SK-N-SH (cell line): Measurements from ENCODE around the gene TSTD1.
"Not testable (repeated sequence)": the region's sequence is repeated elsewhere in the genome, so short reads cannot be mapped to it uniquely, and the experiment has no call there.

Experiments used
- GABPA ChIP-seq: IDR thresholded peaks from 2 replicates; pipeline ENCODE4 v1.4.0; 2012; ENCODE audit warnings: low read depth, mild to moderate bottlenecking
- JUND ChIP-seq: IDR thresholded peaks from 2 replicates; pipeline ENCODE4 v1.4.0; 2012
- NRF1 ChIP-seq: IDR thresholded peaks from 2 replicates; pipeline ENCODE4 v1.6.1; 2012; ENCODE audit warnings: low read depth, mild to moderate bottlenecking, low read length
- RAD21 ChIP-seq: IDR thresholded peaks from 2 replicates; pipeline ENCODE4 v1.6.1; 2012; ENCODE audit warnings: mild to moderate bottlenecking, low read length
- RXRA ChIP-seq: IDR thresholded peaks from 2 replicates; pipeline ENCODE4 v1.4.0; 2012; ENCODE audit warnings: low read depth, mild to moderate bottlenecking, borderline replicate concordance
- SIN3A ChIP-seq: IDR thresholded peaks from 2 replicates; pipeline ENCODE4 v1.6.1; 2012; ENCODE audit warnings: low read depth, mild to moderate bottlenecking, low read length, moderate library complexity, borderline replicate concordance
- YY1 ChIP-seq: IDR thresholded peaks from 2 replicates; pipeline ENCODE4 v1.4.0; 2012; ENCODE audit warnings: low read depth, mild to moderate bottlenecking
- TF ChIP-seq, protein P1 (sequence below): fragments of 200-600 bp; sonication (generic); IDR thresholded peaks from 2 replicates; pipeline ENCODE4 v1.6.1; 2017; ENCODE audit warnings: antibody characterized with exemption, mild to moderate bottlenecking, moderate library complexity
- TF ChIP-seq, protein P2 (sequence below): IDR thresholded peaks from 2 replicates; pipeline ENCODE4; 2012
- TF ChIP-seq, protein P3 (sequence below): IDR thresholded peaks from 2 replicates; pipeline ENCODE4 v1.4.0; 2012; ENCODE audit warnings: low read depth, borderline replicate concordance
- TF ChIP-seq, protein P4 (sequence below): IDR thresholded peaks from 2 replicates; pipeline ENCODE4 v1.6.1; 2012; ENCODE audit warnings: mild to moderate bottlenecking, low read depth, low read length, moderate library complexity

DNA sequence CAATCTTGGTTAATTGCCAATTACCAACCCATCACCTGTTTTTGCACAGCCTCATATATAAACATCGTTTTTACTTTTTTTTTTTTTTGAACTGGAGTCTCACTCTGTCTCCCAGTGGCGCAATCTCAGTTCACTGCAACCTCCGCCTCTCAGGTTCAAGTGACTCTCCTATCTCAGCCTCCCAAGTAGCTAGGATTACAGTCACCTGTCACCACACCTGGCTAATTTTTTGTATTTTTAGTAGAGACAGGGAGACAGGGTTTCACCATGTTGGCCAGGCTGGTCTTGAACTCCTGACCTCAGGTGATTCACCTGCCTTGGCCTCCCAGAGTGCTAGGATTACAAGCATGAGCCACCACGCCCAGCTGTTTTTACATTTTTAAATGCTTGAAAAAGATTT, 46.7 kb downstream of the TSTD1 start:
- TF ChIP-seq, protein P1, sequence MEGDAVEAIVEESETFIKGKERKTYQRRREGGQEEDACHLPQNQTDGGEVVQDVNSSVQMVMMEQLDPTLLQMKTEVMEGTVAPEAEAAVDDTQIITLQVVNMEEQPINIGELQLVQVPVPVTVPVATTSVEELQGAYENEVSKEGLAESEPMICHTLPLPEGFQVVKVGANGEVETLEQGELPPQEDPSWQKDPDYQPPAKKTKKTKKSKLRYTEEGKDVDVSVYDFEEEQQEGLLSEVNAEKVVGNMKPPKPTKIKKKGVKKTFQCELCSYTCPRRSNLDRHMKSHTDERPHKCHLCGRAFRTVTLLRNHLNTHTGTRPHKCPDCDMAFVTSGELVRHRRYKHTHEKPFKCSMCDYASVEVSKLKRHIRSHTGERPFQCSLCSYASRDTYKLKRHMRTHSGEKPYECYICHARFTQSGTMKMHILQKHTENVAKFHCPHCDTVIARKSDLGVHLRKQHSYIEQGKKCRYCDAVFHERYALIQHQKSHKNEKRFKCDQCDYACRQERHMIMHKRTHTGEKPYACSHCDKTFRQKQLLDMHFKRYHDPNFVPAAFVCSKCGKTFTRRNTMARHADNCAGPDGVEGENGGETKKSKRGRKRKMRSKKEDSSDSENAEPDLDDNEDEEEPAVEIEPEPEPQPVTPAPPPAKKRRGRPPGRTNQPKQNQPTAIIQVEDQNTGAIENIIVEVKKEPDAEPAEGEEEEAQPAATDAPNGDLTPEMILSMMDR: not testable (repeated sequence)
- not testable (repeated sequence) for TF ChIP-seq JUND, YY1, SIN3A, NRF1, GABPA, RAD21, RXRA
- TF ChIP-seq, protein P2, sequence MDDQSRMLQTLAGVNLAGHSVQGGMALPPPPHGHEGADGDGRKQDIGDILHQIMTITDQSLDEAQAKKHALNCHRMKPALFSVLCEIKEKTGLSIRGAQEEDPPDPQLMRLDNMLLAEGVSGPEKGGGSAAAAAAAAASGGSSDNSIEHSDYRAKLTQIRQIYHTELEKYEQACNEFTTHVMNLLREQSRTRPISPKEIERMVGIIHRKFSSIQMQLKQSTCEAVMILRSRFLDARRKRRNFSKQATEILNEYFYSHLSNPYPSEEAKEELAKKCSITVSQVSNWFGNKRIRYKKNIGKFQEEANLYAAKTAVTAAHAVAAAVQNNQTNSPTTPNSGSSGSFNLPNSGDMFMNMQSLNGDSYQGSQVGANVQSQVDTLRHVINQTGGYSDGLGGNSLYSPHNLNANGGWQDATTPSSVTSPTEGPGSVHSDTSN: not testable (repeated sequence)
- TF ChIP-seq, protein P3, sequence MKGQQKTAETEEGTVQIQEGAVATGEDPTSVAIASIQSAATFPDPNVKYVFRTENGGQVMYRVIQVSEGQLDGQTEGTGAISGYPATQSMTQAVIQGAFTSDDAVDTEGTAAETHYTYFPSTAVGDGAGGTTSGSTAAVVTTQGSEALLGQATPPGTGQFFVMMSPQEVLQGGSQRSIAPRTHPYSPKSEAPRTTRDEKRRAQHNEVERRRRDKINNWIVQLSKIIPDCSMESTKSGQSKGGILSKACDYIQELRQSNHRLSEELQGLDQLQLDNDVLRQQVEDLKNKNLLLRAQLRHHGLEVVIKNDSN: not testable (repeated sequence)
- TF ChIP-seq, protein P4, sequence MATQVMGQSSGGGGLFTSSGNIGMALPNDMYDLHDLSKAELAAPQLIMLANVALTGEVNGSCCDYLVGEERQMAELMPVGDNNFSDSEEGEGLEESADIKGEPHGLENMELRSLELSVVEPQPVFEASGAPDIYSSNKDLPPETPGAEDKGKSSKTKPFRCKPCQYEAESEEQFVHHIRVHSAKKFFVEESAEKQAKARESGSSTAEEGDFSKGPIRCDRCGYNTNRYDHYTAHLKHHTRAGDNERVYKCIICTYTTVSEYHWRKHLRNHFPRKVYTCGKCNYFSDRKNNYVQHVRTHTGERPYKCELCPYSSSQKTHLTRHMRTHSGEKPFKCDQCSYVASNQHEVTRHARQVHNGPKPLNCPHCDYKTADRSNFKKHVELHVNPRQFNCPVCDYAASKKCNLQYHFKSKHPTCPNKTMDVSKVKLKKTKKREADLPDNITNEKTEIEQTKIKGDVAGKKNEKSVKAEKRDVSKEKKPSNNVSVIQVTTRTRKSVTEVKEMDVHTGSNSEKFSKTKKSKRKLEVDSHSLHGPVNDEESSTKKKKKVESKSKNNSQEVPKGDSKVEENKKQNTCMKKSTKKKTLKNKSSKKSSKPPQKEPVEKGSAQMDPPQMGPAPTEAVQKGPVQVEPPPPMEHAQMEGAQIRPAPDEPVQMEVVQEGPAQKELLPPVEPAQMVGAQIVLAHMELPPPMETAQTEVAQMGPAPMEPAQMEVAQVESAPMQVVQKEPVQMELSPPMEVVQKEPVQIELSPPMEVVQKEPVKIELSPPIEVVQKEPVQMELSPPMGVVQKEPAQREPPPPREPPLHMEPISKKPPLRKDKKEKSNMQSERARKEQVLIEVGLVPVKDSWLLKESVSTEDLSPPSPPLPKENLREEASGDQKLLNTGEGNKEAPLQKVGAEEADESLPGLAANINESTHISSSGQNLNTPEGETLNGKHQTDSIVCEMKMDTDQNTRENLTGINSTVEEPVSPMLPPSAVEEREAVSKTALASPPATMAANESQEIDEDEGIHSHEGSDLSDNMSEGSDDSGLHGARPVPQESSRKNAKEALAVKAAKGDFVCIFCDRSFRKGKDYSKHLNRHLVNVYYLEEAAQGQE: not testable (repeated sequence)
